NCI-H2171 (cell line): ENCODE data around the gene C22orf23.

Experiments
- DNase-seq: peaks from one replicate; lab custom pipeline; 2025; lab: John Stamatoyannopoulos, UW

The C22orf23 gene

DNA sequence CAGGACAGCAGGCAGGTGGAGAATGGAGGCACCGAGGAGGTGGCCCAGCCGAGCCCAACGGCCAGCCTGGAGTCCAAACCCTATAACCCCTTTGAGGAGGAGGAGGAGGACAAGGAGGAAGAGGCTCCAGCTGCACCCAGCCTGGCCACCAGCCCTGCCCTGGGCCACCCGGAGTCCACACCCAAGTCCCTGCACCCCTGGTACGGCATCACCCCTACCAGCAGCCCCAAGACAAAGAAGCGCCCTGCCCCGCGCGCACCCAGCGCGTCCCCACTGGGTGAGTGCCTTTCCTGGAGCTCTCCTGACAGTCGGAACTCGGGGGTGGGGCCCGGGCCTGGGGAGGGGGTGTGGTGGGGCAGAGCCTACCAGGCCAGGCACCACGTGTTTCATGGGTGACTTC, 27.6 kb downstream of the C22orf23 start:
- no peak for DNase-seq

DNA sequence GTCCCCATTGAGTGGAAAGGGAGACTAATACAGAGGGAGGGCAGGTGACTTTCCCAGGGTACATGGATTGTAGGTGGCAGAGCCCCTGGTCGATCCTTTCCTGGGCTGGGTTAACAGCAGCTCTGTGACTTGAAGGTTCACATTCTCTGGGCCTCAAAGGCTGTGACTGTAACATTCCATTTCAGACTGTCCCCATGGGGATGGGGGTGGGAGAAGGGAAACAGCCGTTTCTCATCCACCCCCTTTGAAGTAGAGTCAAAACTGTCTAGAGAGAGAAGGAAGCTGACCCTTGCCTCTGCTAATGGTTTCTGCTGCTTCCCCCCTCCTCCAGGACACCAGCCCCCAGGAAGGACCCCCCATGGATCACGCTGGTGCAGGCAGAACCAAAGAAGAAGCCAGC, 28.1 kb downstream of the C22orf23 start:
- no peak for DNase-seq

DNA sequence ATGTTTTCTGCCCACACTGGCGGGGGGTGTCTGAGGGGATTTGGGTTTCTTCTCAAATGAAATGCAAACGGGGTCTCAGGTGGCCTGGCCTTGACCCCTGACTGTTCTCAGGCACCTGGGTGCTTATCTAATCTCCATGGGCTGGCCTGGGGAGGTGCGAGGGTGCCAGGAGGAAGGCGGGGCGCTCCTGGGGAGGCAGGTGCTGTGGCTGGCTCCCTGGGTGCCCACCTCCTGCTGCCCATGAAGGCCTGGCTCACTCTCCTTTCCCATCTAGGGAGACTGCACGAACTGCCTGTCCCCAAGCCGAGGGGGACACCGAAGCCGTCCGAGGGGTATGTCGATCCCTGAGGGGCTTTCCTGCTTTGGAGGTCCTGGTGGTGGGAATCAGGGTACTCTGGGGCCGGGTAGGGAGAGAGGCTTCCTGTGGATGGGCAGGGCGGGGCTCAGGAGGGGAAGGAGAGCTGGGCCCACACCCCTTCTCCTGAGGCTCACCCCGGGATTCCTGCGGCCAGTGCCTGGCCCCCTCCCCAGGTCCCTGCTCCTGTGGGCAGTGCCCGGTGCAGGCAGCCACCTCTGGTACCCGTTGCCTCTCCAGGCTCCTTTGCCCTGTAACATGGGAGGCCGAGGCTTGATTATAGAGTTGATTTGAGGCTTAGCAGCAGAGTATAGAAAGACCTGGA, 28.9 kb downstream of the C22orf23 start:
- DNase-seq = no peak

- no peak for DNase-seq
Observed at GRCh38 chr22:37923927-37924326, 29.5 kb downstream of the C22orf23 start.

DNA sequence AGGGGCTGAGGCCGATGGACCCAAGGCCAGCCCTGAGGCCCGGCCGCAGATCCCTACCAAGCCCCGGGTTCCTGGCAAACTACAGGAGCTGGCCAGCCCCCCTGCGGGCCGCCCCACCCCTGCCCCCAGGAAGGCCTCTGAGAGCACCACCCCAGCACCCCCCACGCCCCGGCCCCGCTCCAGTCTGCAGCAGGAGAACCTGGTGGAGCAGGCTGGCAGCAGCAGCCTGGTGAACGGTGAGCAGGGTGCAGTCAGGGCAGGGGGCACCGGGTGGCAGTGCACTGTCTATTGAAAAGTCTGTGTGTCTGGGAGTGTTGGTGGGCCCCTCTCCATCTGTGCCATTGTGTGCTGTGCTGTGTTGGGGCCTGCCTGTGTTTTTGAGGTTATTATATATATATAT, 31.2 kb downstream of the C22orf23 start:
- no peak for DNase-seq

DNA sequence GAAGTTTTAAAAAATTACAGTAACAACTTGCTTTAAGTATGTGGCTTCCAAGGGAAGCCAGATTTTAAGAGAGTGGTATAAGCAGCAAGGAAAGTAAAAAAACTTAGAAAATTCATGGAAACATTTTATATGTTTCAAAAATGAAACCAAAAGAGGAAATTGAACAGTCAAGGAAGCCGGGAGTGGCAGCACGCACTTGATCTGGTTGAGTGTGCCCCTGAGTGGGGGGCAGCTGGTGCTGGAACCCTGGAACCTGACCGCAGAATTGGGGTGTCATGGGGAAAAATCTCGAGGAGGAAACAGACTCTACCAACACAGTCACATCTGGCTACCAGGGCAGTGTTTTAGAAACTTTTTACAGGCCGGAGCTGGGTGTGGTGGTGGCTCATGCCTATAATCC, 33.3 kb downstream of the C22orf23 start:
- DNase-seq = no peak

DNA sequence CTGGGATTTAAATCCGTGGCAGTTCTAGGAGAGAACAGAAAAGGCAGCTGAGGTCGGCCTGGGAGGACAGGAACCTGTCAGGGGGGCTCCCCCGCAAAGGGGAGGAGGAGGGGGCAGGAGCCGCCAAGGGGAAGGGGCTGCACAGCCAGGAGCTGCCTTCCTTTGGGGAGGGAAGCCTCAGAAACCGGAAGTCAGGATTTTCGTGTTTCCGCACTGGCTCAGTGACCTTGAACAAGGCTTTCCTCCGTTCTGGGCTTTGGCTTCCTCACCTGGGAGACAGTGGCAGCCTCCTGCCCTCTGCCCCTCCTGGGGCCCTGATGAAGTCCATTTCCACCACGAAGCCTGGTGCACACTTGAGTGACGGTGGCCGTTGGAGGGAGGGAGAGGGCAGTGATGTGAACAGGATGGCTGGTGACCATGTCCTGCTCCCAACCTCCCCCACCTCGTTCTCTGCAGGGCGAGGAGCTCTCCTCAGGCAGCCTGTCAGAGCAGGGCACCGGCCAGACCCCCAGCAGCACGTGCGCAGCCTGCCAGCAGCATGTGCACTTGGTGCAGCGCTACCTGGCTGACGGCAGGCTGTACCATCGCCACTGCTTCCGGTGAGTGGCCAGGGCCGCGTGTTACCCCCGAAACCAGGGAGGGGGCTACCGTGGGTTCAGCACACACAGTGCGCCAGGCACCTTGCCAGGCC, 34.7 kb downstream of the C22orf23 start:
- no peak for DNase-seq

DNA sequence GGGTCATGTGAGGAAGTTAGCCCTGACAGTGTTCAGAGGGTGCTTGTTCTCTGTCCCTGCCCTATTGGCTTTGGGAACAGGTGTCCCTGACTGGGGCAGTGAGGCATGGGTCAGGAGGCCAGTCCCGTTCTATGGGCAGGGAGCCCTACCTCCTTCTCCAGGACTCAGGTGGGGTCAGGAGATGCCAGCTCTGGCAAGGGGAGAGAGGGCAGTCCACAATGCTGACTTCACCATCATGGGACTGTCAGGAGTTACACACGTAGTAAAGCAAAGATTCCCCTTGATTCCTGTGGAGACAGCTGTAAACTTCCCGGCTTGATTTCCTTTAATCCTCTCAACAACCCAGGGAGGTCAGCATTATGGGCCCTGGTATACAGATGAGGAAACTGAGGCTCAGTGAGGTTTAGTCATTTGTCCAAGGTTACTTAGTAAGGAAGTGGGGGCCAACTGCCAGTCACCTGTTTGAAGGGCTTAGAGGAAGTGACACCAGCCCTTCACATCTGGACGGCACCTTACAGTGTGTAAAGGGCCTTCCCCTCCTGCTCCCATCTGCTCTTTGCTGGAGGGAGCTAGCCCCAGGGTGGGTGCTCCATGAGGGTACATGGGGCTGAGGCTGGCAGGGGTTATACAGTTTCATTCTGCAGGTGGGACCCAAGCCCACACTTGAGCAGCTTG, 35.4 kb downstream of the C22orf23 start:
- DNase-seq = no peak

GRCh38 chr22:37916311-37916710, 37.1 kb downstream of the C22orf23 start:
- DNase-seq = no peak

DNA sequence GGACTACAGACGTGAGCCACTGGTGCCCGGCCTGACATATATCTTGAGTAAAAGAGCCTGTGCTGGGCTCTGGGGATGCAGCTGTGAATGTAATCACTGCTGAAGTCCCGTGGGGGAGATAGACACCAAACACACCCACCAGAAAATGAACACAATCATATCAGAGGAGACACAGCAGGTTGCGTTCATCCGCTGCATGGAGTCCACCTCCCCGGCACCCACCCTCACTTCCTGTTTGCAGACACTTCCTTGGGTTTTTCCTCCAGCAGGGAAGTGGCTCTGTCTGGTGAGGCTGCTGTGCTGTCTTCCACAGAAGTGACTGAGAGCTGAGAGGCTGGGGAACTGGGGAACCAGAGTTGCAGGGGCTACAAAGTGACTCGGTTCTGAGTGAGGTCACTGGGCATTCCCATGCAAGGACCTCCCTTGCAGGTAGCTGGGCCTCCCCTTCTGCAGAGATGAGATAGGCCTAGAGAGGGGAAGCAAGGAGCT, 40.1 kb downstream of the C22orf23 start:
- no peak for DNase-seq

GRCh38 chr22:37912171-37912570, 41.2 kb downstream of the C22orf23 start:
- DNase-seq = no peak

DNA sequence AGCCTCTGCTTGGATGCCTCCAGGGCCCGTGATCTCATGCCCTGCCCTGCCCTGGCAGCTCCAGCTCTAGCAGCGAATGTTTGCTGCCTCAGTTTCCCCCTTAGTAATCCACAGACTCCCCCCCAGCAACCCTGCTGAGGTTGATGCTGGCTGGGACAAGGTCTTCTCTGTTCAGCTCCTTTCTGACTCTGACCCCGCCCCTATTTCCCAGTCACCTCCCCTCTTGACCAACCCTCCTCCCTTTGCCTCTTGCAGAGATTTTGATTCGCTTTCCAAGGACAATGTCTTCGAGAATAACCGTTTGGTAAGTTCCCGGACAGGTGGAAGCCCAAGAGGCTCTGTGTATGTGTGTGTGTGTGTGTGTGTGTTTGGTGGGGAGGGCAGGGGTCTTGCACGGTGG, 41.7 kb downstream of the C22orf23 start:
- no peak for DNase-seq

- DNase-seq = no peak
Observed at GRCh38 chr22:37910890-37911672, 42.3 kb downstream of the C22orf23 start.

DNA sequence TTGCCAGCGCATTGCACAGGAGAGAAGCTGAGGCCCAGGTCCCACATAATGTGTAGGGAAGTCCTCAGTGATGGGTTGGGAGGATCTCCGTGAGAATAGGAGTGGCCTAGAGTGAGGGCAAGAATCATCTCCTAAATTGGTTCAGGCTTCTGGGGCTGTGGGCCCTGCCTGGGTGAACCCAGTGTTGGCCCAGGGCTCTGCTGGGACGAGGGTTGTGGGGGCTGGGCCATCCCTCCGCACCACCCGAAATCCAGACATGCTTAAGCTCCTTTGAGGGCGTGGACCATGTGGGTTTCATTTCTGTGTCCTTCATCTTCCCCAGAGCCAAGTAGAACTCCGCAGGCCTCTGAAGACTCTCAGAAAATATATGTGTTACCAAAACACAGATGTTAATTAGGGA, 43.6 kb downstream of the C22orf23 start:
- no peak for DNase-seq

DNA sequence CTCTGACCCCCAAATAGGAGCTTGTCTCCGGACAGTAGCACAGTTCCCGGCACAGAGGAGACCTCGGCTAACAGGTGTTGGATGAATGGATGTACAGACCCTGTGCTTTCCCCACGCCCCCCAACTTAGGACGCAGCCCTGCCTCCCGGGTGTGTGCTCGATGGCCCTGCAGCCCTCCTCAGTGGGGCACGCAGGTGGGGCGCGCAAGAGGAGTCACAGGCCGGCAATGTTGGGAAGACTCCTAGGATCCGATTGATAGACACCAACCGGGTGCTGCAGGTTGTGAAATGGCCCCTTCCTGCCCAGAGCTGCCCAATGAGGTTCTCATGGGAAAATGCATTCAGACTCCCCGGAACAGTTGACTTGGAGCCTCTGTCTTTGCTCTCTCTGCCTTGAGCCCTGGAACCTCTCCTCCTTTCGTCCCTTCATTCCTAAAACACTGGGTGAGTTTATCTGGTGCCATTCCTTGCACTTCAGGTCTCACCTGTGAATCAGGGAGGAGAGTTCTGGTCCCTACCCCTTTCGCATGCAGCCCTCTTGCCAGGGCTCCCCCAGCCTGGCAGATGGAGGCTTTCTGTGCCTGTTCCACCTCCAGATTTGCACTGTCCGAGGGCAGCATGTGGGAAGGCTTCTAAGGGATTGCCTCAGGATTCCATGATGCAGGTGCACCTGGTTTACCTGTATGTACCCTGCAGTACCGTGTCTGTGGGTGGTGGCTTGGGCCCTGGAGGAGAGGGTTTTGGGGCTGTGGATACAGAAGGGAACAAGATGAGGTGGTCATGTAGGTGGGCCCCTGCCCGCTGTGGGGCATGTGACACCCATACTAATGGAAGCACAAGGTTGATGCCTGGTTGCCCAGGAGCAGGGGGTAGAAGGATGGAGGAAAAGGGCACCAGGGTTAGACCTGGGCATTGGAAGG, 46.1 kb downstream of the C22orf23 start:
- no peak for DNase-seq

GRCh38 chr22:37906364-37907008, 46.9 kb downstream of the C22orf23 start:
- DNase-seq = no peak

DNA sequence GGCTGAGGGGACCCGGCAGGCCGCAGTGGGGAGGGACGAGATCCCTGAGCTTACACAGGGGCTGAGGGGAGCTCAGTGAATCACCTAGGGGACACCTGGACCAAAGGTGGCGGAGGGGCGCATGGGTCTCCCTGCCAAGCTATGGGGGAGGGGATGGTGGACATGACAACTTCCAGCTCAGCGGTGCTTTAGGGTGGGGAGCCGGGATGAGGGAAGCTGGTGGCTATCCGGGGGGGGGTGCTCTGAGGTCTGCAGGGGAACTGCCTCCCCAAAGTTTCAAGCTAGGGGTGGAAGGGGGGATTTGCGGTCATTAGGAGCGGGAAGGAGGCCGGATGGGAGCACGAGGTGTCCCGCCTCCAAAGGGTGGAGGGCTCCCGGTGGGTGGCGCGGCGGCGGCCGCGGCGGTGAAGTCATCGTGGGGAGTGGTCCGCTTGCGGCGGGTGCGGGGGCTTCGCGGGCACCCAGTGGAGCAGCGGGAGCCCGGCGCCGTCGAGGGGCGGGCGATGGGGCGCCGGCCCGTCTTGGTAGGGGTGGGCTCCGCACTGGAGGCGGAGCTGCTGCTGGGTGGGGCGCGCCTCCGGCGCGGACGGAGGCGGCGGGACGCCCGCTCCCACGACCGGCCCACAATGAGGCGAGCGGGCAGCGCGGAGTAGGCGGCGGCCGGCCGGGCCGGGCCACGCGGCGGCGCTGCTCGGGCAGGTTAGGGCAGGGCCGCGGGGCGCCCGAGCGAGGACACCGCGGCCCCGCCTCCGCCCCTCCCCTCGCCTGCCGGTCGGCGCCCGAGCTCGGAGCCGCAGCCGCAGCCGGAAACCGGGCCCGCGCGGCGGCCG, 47.7 kb downstream of the C22orf23 start, which contains the start of gene MICALL1:
MICALL1 (plus strand) TSS at position 764 of the 830 bp plus-strand sequence. CDS start 126 bp downstream, outside the sequence.
- DNase-seq = peak; percentile 64

DNA sequence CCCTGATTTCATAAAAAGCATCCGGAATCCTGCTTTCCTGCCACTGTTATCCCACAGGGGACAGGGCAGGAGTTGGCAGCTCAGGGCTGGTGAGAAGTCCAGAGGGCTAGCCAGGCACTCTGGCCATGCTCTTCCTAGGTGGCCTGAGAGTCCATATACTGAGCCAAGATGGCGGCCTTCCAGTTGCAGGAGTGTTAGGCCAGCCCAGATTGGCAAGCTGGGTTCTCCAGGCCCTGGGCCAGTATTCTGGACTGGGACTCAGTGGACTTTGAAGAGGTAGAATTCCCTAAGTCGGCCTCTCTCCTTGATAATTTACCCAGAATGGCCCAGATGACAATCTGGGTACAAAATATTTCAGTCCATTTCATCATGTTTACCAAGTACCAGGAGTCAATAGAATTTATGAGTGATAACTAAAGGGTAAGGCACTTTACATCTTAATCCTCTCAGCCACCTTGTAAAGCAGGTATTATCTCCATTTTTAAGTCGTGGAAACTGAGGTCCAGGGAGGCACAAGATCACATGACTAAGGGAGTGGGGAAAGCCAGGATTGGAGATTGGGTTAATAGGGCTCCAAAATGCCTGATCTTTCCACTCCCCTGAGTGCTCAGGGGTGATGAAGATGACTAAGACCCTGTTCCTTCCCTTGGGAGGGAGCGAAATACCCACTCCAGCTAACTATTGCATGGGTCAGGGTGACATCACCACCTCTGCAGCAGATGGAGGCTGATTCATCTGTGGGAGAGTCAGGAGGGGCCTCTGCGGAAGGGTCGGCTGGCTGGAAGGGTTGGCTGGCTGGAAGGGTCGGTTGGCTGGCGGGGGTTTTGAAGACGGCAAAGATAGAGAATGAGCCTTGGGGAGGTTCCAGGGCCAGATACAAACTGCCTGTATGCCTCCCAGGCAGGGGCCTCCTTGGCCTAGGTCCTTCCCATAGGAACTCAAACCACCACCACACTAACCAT, 48.5 kb downstream of the C22orf23 start:
- DNase-seq = peak; percentile 33
